Hepatic stellate cell (primary cell): ENCODE data around the gene UFD1.

Experiments
- DNase-seq: peaks from one replicate; pipeline ENCODE4 v3.0.0; 2011; ENCODE audit warnings: low spot score

Gene UFD1

GRCh38 chr22:19424186-19424500 is 54.9 kb downstream of the UFD1 start:
- DNase-seq, result no peak

GRCh38 chr22:19422440-19423301 is 56.3 kb downstream of the UFD1 start:
- no peak for DNase-seq

GRCh38 chr22:19420321-19420720 is 58.7 kb downstream of the UFD1 start:
- no peak for DNase-seq

- DNase-seq, result no peak
Measured at GRCh38 chr22:19419464-19420178, 59.4 kb downstream of the UFD1 start.

- DNase-seq, result no peak
Measured at GRCh38 chr22:19419086-19419463, 59.9 kb downstream of the UFD1 start.

- DNase-seq, result no peak
Measured at GRCh38 chr22:19412923-19413322, 66.1 kb downstream of the UFD1 start.

- DNase-seq, result no peak
Measured at GRCh38 chr22:19412478-19412877, 66.5 kb downstream of the UFD1 start.

GRCh38 chr22:19411690-19412045 is 67.3 kb downstream of the UFD1 start:
- DNase-seq, result no peak

GRCh38 chr22:19410941-19411689 is 67.9 kb downstream of the UFD1 start:
- DNase-seq, result no peak

GRCh38 chr22:19407649-19408606 is 71.1 kb downstream of the UFD1 start:
- no peak for DNase-seq

- DNase-seq, result no peak
Measured at GRCh38 chr22:19406846-19407245, 72.1 kb downstream of the UFD1 start.

GRCh38 chr22:19406281-19406811 is 72.6 kb downstream of the UFD1 start:
- no peak for DNase-seq

- DNase-seq, result no peak
Measured at GRCh38 chr22:19405652-19406051, 73.3 kb downstream of the UFD1 start.

- no peak for DNase-seq
Measured at GRCh38 chr22:19405133-19405532, 73.9 kb downstream of the UFD1 start.

GRCh38 chr22:19404676-19405075 is 74.3 kb downstream of the UFD1 start:
- DNase-seq, result no peak

GRCh38 chr22:19402642-19403191 is 76.3 kb downstream of the UFD1 start:
- no peak for DNase-seq

- DNase-seq, result no peak
Measured at GRCh38 chr22:19401483-19401882, 77.5 kb downstream of the UFD1 start.

- DNase-seq, result no peak
Measured at GRCh38 chr22:19400881-19401280, 78.1 kb downstream of the UFD1 start.
